Glutamatergic neuron (in vitro differentiated cells): ENCODE results near the gene EIF4E2. TPM values are rescaled to one million over a fixed set of nuclear protein-coding genes. Genes with fewer than 3 reads are reported as not detected.
"Not testable (repeated sequence)": the region's sequence is repeated elsewhere in the genome, so short reads cannot be mapped to it uniquely, and the experiment has no call there.

Source experiments
- DNase-seq: peaks from one replicate; pipeline ENCODE4 v3.0.0; 2022
- H3K27ac Mint-ChIP-seq: one replicate; pipeline ENCODE4 v1.8.0; 2020; ENCODE audit warnings: mild to moderate bottlenecking, mixed read lengths, inconsistent platforms; ENCODE audit not compliant: unreplicated experiment
- H3K27me3 Mint-ChIP-seq: one replicate; pipeline ENCODE4 v1.8.0; 2020; ENCODE audit warnings: mild to moderate bottlenecking, moderate library complexity, mixed read lengths, inconsistent platforms; ENCODE audit not compliant: unreplicated experiment
- H3K36me3 Mint-ChIP-seq: one replicate; pipeline ENCODE4 v1.8.0; 2020; ENCODE audit warnings: mild to moderate bottlenecking, mixed read lengths, inconsistent platforms; ENCODE audit not compliant: unreplicated experiment
- H3K4me1 Mint-ChIP-seq: one replicate; pipeline ENCODE4 v1.8.0; 2020; ENCODE audit warnings: mild to moderate bottlenecking, low read depth, mixed read lengths, inconsistent platforms; ENCODE audit not compliant: unreplicated experiment
- H3K4me3 Mint-ChIP-seq: one replicate; pipeline ENCODE4 v1.8.0; 2020; ENCODE audit warnings: mild to moderate bottlenecking, mixed read lengths, inconsistent platforms; ENCODE audit not compliant: unreplicated experiment
- H3K9me3 Mint-ChIP-seq: one replicate; pipeline ENCODE4 v1.8.0; 2020; ENCODE audit warnings: mild to moderate bottlenecking, moderate library complexity, mixed read lengths, inconsistent platforms; ENCODE audit not compliant: unreplicated experiment
- total RNA-seq: library from RNA; stranded (reverse); fragmentation: NEBNext Ultra II Directional; extraction: Animal tissue kit (Norgen Biotek cat#: 25700); gene quantifications from one replicate; pipeline ENCODE4 v1.2.1, GENCODE V29; 2021; ENCODE audit not compliant: unreplicated experiment
- TF ChIP-seq, protein P1 (sequence below): fragments of 200-600 bp; sonication (generic); IDR thresholded peaks from one replicate; pipeline ENCODE4 v1.5.0; 2021; ENCODE audit not compliant: partially characterized antibody, unreplicated experiment

The EIF4E2 gene
- total RNA-seq, 1 donor from 2014 or later, result 82.9 TPM

DNA sequence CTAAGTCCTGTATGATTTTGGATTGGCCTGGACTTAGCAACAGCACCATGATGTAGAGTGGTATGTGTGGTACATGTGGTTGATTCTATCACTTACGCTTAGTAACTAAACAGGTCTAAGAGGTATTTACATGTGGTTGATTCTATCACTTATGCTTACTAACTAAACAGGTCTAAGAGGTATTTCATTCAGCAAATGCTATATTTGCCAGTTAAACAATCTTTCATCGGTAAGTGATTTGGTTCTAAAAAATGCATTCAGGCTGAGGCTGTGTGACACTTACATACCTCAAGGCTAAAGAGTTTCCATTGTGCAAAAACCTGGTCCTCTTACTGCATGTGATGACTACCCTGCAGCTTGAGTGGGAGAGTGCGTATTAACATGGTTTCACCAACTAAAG lies 13.1 kb downstream of the EIF4E2 start:
- no peaks in the 10 kb centered on the region for H3K27me3 Mint-ChIP-seq
- H3K4me3 Mint-ChIP-seq, result no peak overlapping the region
- no peaks in the 10 kb centered on the region for H3K36me3 Mint-ChIP-seq
- TF ChIP-seq, protein P1, sequence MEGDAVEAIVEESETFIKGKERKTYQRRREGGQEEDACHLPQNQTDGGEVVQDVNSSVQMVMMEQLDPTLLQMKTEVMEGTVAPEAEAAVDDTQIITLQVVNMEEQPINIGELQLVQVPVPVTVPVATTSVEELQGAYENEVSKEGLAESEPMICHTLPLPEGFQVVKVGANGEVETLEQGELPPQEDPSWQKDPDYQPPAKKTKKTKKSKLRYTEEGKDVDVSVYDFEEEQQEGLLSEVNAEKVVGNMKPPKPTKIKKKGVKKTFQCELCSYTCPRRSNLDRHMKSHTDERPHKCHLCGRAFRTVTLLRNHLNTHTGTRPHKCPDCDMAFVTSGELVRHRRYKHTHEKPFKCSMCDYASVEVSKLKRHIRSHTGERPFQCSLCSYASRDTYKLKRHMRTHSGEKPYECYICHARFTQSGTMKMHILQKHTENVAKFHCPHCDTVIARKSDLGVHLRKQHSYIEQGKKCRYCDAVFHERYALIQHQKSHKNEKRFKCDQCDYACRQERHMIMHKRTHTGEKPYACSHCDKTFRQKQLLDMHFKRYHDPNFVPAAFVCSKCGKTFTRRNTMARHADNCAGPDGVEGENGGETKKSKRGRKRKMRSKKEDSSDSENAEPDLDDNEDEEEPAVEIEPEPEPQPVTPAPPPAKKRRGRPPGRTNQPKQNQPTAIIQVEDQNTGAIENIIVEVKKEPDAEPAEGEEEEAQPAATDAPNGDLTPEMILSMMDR, result no peak
- no peak for DNase-seq
- no peaks in the 10 kb centered on the region for H3K9me3 Mint-ChIP-seq
- H3K27ac Mint-ChIP-seq, result no peak overlapping the region
- no peaks in the 10 kb centered on the region for H3K4me1 Mint-ChIP-seq

DNA sequence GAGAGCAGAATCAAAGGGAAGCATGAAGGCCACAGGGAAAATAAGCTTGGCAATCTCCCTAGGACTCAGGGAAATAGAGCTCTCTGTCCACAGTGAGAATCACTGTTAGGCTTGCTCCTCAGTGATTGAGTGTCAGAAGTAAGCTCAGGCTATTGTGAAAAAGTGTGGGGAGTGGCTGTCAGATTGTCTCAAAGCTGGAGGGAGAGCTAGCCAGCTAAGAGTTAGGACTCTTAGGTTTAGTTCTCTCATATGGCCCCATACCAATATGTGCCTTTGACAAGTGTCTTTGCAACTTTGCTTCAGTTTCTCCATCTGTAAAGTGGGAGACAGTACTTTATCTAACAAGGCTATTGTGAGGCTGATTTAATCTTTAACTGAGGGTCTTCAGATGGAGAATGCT lies 17.2 kb downstream of the EIF4E2 start:
- no peaks in the 10 kb centered on the region for H3K4me1 Mint-ChIP-seq
- H3K9me3 Mint-ChIP-seq, result no peaks in the 10 kb centered on the region
- no peak for DNase-seq
- no peak overlapping the region for H3K27ac Mint-ChIP-seq
- no peaks in the 10 kb centered on the region for H3K27me3 Mint-ChIP-seq
- H3K36me3 Mint-ChIP-seq, result peaks cover 3% of the 10 kb centered on the region
- TF ChIP-seq, protein P1, result no peak
- H3K4me3 Mint-ChIP-seq, result no peak overlapping the region

DNA sequence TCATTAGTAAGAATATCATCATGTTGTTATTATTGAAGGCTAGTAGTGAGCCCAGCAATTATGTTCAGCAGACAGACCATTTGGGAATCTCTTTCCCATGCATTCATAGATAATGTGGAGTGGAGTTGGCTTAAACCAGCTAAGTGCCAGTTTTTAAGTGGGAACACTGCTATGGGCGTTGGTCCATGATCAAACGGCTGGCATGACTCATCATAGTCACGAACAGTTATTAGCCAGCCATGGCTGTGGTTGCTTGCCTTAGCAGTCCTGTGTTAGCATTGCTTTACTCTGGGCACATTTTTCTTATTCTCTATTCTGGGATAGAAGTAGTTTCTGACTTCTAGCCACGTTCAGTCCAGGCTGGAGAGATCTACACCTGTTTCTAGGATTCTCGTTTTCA lies 17.7 kb downstream of the EIF4E2 start:
- TF ChIP-seq, protein P1, result no peak
- Mint-ChIP-seq H3K9me3 (no peaks in the 10 kb centered on the region), H3K4me1 (no peaks in the 10 kb centered on the region), H3K27me3 (no peaks in the 10 kb centered on the region), H3K36me3 (peaks cover 3% of the 10 kb centered on the region), H3K27ac (no peak overlapping the region), H3K4me3 (no peak overlapping the region)
- no peak for DNase-seq

DNA sequence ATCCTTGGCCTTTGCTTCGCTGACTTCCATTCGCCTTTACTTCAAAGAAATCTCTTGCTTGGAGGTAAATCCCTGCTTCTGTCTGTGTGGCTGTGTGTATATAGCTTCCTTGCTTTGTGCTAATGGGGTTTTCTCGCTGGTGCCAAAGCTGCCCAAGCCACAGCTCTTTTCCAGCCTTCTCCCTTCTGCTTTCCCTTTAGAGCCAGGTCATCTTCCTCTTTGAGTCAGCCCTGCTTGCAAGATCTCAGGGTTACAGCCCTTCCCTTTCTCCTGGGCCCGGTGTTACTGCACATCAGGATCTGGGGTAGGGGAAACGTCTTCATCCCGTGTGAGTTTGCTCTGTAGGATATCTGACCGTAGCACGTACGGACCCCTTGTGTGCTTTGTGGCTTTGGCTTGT lies 19.1 kb downstream of the EIF4E2 start:
- Mint-ChIP-seq H3K4me1 (no peaks in the 10 kb centered on the region), H3K27me3 (no peaks in the 10 kb centered on the region), H3K27ac (no peak overlapping the region), H3K4me3 (no peak overlapping the region), H3K36me3 (peaks cover 3% of the 10 kb centered on the region), H3K9me3 (no peaks in the 10 kb centered on the region)
- no peak for DNase-seq
- TF ChIP-seq, protein P1, result no peak

DNA sequence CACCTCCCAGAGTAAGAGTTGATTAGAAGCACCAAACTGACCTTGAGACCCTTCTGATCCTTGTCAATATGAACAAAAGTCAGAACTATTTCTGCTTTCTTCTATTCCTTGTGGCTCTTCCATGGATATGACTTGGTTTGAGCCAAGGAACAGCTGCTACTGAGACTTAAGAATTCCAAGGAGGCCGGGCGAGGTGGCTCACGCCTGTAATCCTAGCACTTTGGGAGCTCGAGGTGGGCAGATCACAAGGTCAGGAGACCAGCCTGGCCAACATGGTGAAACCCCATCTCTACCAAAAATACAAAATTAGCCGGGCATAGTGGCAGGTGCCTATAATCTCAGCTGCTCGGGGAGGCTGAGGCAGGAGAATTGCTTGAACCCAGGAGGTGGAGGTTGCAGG lies 20.0 kb downstream of the EIF4E2 start:
- DNase-seq, H3K36me3 Mint-ChIP-seq, H3K4me3 Mint-ChIP-seq, H3K4me1 Mint-ChIP-seq, H3K9me3 Mint-ChIP-seq, H3K27ac Mint-ChIP-seq, H3K27me3 Mint-ChIP-seq: not testable (repeated sequence)

DNA sequence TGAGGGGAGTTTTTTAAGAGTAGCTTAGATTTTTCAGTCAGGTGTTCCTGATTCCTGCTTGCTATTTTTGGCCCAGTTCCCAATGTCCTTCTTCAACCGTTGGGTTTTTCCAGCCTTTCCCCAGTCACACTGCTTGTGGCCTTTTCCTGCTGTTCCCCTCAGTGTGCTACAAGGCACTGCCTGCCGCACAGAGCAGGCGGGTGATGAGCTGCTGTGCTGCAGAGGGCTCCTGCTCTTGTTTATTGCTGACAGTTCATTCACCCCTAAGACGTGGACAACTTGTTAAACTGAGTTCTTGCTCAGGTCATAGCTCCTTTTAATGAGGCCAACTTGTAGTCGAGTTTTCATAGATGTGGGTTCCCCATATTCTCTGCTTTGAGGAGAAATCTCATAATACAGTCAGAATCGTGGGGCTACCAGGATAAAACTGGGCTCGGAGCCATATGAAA lies 20.6 kb downstream of the EIF4E2 start:
- Mint-ChIP-seq H3K36me3 (peaks cover 3% of the 10 kb centered on the region), H3K9me3 (no peaks in the 10 kb centered on the region), H3K27me3 (no peaks in the 10 kb centered on the region), H3K27ac (no peak overlapping the region), H3K4me3 (no peak overlapping the region), H3K4me1 (no peaks in the 10 kb centered on the region)
- TF ChIP-seq, protein P1, result no peak
- DNase-seq, result no peak
